GM23338 (cell line): ENCODE results near the gene SLCO4A1. TPM values are rescaled to one million over a fixed set of nuclear protein-coding genes. Genes with fewer than 3 reads are reported as not detected.

Experiments
- ATAC-seq: fragments of 200-7000 bp; cut with Tn5 transposase; 3 replicates; pipeline ENCODE4 v1.9.1; 2020
- DNase-seq: peaks from one replicate; pipeline ENCODE4 v3.0.0-alpha.2; 2015; ENCODE audit warnings: low spot score
- H2AFZ ChIP-seq: fragments of 200-600 bp; sonication (generic); 2 replicates; pipeline ENCODE4 v1.8.0; 2016; ENCODE audit warnings: antibody characterized with exemption, mild to moderate bottlenecking, moderate library complexity
- H3F3A ChIP-seq: fragments of 200-600 bp; sonication (generic); replicated peaks from 2 replicates; pipeline ENCODE4 v1.8.0; 2017; ENCODE audit warnings: antibody characterized with exemption, mixed run types, low read depth
- H3K27ac ChIP-seq: fragments of 200-600 bp; sonication (generic); 2 replicates; pipeline ENCODE4 v1.6.1; 2016; ENCODE audit warnings: low read depth
- H3K27me3 ChIP-seq: fragments of 200-600 bp; sonication (generic); 2 replicates; pipeline ENCODE4 v1.8.0; 2016; ENCODE audit warnings: mild to moderate bottlenecking, mixed run types, moderate library complexity; ENCODE audit not compliant: insufficient read depth
- H3K36me3 ChIP-seq: fragments of 200-600 bp; sonication (generic); 2 replicates; pipeline ENCODE4 v1.8.0; 2016; ENCODE audit warnings: mild to moderate bottlenecking; ENCODE audit not compliant: insufficient read depth
- H3K4me1 ChIP-seq: fragments of 200-600 bp; sonication (generic); 2 replicates; pipeline ENCODE4 v1.8.0; 2016; ENCODE audit warnings: mild to moderate bottlenecking, moderate library complexity; ENCODE audit not compliant: insufficient read depth
- H3K4me2 ChIP-seq: fragments of 200-600 bp; sonication (generic); 2 replicates; pipeline ENCODE4 v1.7.1; 2017; ENCODE audit warnings: mixed run types
- H3K4me3 ChIP-seq: fragments of 200-600 bp; sonication (generic); 2 replicates; pipeline ENCODE4 v1.6.1; 2016; ENCODE audit warnings: mixed run types
- H3K79me2 ChIP-seq: fragments of 200-600 bp; sonication (generic); replicated peaks from 2 replicates; pipeline ENCODE4 v1.8.0; 2017; ENCODE audit warnings: mild to moderate bottlenecking; ENCODE audit not compliant: insufficient read depth
- H3K9me2 ChIP-seq: fragments of 200-600 bp; sonication (generic); 2 replicates; pipeline ENCODE4 v1.8.0; 2017; ENCODE audit not compliant: insufficient read depth
- H4K20me1 ChIP-seq: fragments of 200-600 bp; sonication (generic); replicated peaks from 2 replicates; pipeline ENCODE4 v1.8.0; 2017; ENCODE audit warnings: mild to moderate bottlenecking; ENCODE audit not compliant: insufficient read depth
- H3K27ac Mint-ChIP-seq: 2 replicates; pipeline ENCODE4 v1.8.0; 2020; ENCODE audit warnings: inconsistent platforms, mild to moderate bottlenecking, moderate library complexity, mixed read lengths
- H3K27me3 Mint-ChIP-seq: 3 replicates; pipeline ENCODE4 v1.8.0; 2022; ENCODE audit warnings: low read depth, mild to moderate bottlenecking, moderate library complexity, mixed read lengths, inconsistent platforms; ENCODE audit not compliant: insufficient read depth, poor library complexity
- H3K36me3 Mint-ChIP-seq: 3 replicates; pipeline ENCODE4 v1.8.0; 2021; ENCODE audit warnings: low read depth, mild to moderate bottlenecking, inconsistent platforms, moderate library complexity, mixed read lengths
- H3K4me1 Mint-ChIP-seq: 3 replicates; pipeline ENCODE4 v1.8.0; 2020; ENCODE audit warnings: mild to moderate bottlenecking, inconsistent platforms, mixed read lengths
- H3K4me3 Mint-ChIP-seq: 3 replicates; pipeline ENCODE4 v1.8.0; 2021; ENCODE audit warnings: moderate library complexity, mild to moderate bottlenecking, inconsistent platforms, mixed read lengths
- H3K9me3 Mint-ChIP-seq: 3 replicates; pipeline ENCODE4 v1.8.0; 2020; ENCODE audit warnings: moderate library complexity, mild to moderate bottlenecking, inconsistent platforms, mixed read lengths
- CREB1 ChIP-seq: fragments of 250-450 bp; sonication (Bioruptor Pico); IDR thresholded peaks from 2 replicates; pipeline ENCODE4 v1.5.0; 2020; ENCODE audit warnings: low read depth, mild to moderate bottlenecking, moderate library complexity
- CTCF ChIP-seq, 2 experiments: fragments of 200-600 bp in 1 of 2; sonication (generic) in 1 of 2; conservative IDR thresholded peaks; 2 replicates each; pipeline versions ENCODE4 v1.5.1 to v1.6.1; 2016 to 2017; ENCODE audit warnings: antibody characterized with exemption in 2 of 2, low read depth in 2 of 2, mild to moderate bottlenecking in 2 of 2, moderate library complexity in 1 of 2
- EZH2 ChIP-seq: fragments of 200-600 bp; sonication (generic); IDR thresholded peaks from one replicate; pipeline ENCODE4 v1.8.0; 2017; ENCODE audit warnings: antibody characterized with exemption, mild to moderate bottlenecking, low read depth; ENCODE audit not compliant: unreplicated experiment
- JUNB ChIP-seq: IDR thresholded peaks from one replicate; pipeline ENCODE4 v1.6.1; 2016; ENCODE audit warnings: antibody characterized with exemption; ENCODE audit not compliant: unreplicated experiment
- NANOG ChIP-seq: IDR thresholded peaks from 2 replicates; pipeline ENCODE4 v1.6.1; 2016; ENCODE audit warnings: antibody characterized with exemption, borderline replicate concordance
- POLR2AphosphoS5 ChIP-seq: IDR thresholded peaks from 2 replicates; pipeline ENCODE4 v1.6.1; 2016; ENCODE audit warnings: antibody characterized with exemption, low read depth
- STAT1 ChIP-seq: IDR thresholded peaks from one replicate; pipeline ENCODE4 v1.6.1; 2016; ENCODE audit warnings: antibody characterized with exemption; ENCODE audit not compliant: unreplicated experiment
- ZNF114 ChIP-seq: fragments of 250-450 bp; sonication (Bioruptor Pico); IDR thresholded peaks from 2 replicates; pipeline ENCODE4 v1.5.0; 2020; ENCODE audit warnings: mild to moderate bottlenecking, moderate library complexity
- ZNF331 ChIP-seq: fragments of 250-450 bp; sonication (Bioruptor Pico); IDR thresholded peaks from 2 replicates; pipeline ENCODE4 v1.5.0; 2020; ENCODE audit warnings: low read depth, mild to moderate bottlenecking, moderate library complexity
- polyA plus RNA-seq: library from polyadenylated mRNA; unstranded; fragments of >200 nt; fragmentation: Nextera tagmentation; extraction: Ambion mirVana; gene quantifications from 2 replicates; pipeline ENCODE4 v1.2.1, GENCODE V29; 2016
- total RNA-seq: library from RNA; depleted of rRNA; stranded (reverse); fragments of >200 nt; shearing (Covaris generic); gene quantifications from 2 replicates; pipeline ENCODE4 v1.2.3, GENCODE V29; 2014
- TF ChIP-seq, protein P1 (sequence below): IDR thresholded peaks from one replicate; pipeline ENCODE4 v1.6.1; 2018; ENCODE audit warnings: antibody characterized with exemption; ENCODE audit not compliant: unreplicated experiment
- TF ChIP-seq, protein P2 (sequence below): IDR thresholded peaks from 2 replicates; pipeline ENCODE4 v1.6.1; 2016; ENCODE audit warnings: antibody characterized with exemption

The SLCO4A1 gene
- total and polyA plus RNA-seq, 2 experiments from 2014 or later, result 28.5 to 41.6 TPM

- Histone ChIP-seq H3K27me3 (peaks cover 4% of the 10 kb centered on the region; the same call in 1 of the 2 replicates), H3K9me2 (no peaks in the 10 kb centered on the region), H2AFZ (no peak overlapping the region), H3K27ac (no peak overlapping the region), H3K4me2 (no peak overlapping the region), H3K4me3 (no peak overlapping the region), H3K4me1 (peaks cover 11% of the 10 kb centered on the region), H4K20me1 (peaks cover 27% of the 10 kb centered on the region), H3K79me2 (peaks cover 89% of the 10 kb centered on the region), H3F3A (no peaks in the 10 kb centered on the region; the same call in 1 of the 2 replicates), H3K36me3 (no peaks in the 10 kb centered on the region)
- Mint-ChIP-seq H3K4me1 (peaks cover 27% of the 10 kb centered on the region), H3K27ac (no peak overlapping the region), H3K36me3 (no peaks in the 10 kb centered on the region; the same call in 2 of the 3 replicates), H3K4me3 (no peak overlapping the region), H3K27me3 (peaks cover 15% of the 10 kb centered on the region), H3K9me3 (no peaks in the 10 kb centered on the region)
- no peak for ATAC-seq
- no peak for DNase-seq
- TF ChIP-seq POLR2AphosphoS5 (no peak), ZNF331 (CRISPR knock-in tag) (no peak), ZNF114 (CRISPR knock-in tag) (no peak), JUNB (no peak), STAT1 (no peak), EZH2 (no peak)
- TF ChIP-seq, protein P1, sequence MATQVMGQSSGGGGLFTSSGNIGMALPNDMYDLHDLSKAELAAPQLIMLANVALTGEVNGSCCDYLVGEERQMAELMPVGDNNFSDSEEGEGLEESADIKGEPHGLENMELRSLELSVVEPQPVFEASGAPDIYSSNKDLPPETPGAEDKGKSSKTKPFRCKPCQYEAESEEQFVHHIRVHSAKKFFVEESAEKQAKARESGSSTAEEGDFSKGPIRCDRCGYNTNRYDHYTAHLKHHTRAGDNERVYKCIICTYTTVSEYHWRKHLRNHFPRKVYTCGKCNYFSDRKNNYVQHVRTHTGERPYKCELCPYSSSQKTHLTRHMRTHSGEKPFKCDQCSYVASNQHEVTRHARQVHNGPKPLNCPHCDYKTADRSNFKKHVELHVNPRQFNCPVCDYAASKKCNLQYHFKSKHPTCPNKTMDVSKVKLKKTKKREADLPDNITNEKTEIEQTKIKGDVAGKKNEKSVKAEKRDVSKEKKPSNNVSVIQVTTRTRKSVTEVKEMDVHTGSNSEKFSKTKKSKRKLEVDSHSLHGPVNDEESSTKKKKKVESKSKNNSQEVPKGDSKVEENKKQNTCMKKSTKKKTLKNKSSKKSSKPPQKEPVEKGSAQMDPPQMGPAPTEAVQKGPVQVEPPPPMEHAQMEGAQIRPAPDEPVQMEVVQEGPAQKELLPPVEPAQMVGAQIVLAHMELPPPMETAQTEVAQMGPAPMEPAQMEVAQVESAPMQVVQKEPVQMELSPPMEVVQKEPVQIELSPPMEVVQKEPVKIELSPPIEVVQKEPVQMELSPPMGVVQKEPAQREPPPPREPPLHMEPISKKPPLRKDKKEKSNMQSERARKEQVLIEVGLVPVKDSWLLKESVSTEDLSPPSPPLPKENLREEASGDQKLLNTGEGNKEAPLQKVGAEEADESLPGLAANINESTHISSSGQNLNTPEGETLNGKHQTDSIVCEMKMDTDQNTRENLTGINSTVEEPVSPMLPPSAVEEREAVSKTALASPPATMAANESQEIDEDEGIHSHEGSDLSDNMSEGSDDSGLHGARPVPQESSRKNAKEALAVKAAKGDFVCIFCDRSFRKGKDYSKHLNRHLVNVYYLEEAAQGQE, result no peak
- TF ChIP-seq, protein P2, sequence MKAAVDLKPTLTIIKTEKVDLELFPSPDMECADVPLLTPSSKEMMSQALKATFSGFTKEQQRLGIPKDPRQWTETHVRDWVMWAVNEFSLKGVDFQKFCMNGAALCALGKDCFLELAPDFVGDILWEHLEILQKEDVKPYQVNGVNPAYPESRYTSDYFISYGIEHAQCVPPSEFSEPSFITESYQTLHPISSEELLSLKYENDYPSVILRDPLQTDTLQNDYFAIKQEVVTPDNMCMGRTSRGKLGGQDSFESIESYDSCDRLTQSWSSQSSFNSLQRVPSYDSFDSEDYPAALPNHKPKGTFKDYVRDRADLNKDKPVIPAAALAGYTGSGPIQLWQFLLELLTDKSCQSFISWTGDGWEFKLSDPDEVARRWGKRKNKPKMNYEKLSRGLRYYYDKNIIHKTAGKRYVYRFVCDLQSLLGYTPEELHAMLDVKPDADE, result no peak
Observed at GRCh38 chr20:62648318-62648995, 6.2 kb downstream of the SLCO4A1 start.

GRCh38 chr20:62649140-62649539 is 6.8 kb downstream of the SLCO4A1 start:
- H3K27me3 ChIP-seq, result no peaks in the 10 kb centered on the region
- H3K9me2 ChIP-seq, result no peaks in the 10 kb centered on the region
- Mint-ChIP-seq H3K27ac (no peak overlapping the region), H3K36me3 (no peaks in the 10 kb centered on the region; the same call in 2 of the 3 replicates), H3K4me3 (no peak overlapping the region), H3K4me1 (peaks cover 25% of the 10 kb centered on the region), H3K9me3 (no peaks in the 10 kb centered on the region), H3K27me3 (peaks cover 9% of the 10 kb centered on the region)
- H3K4me1 ChIP-seq, result peaks cover 9% of the 10 kb centered on the region
- no peak for DNase-seq
- H3K36me3 ChIP-seq, result no peaks in the 10 kb centered on the region
- H2AFZ ChIP-seq, result no peak overlapping the region
- no peak overlapping the region for H3K4me3 ChIP-seq
- no peak overlapping the region for H3K27ac ChIP-seq
- no peak overlapping the region for H3K4me2 ChIP-seq
- no peaks in the 10 kb centered on the region; the same call in 1 of the 2 replicates for H3F3A ChIP-seq
- H4K20me1 ChIP-seq, result peaks cover 24% of the 10 kb centered on the region
- no peak for ATAC-seq
- H3K79me2 ChIP-seq, result peaks cover 89% of the 10 kb centered on the region
- TF ChIP-seq EZH2, result no peak
- no peak for TF ChIP-seq ZNF114 (CRISPR knock-in tag)
- TF ChIP-seq NANOG, result no peak
- no peak for TF ChIP-seq POLR2AphosphoS5
- TF ChIP-seq STAT1, result no peak
- TF ChIP-seq JUNB, result no peak
- TF ChIP-seq CTCF (conservative IDR thresholded peaks at IDR 0.05; ENCODE audit: low read depth in 2 of 2), result no peak
- no peak for TF ChIP-seq CREB1
